ENCODE measurements around the gene RASSF10.

GRCh38 chr11:13040969-13041561 is 31.9 kb downstream of the RASSF10 start:
- TF ChIP-seq, protein P1, sequence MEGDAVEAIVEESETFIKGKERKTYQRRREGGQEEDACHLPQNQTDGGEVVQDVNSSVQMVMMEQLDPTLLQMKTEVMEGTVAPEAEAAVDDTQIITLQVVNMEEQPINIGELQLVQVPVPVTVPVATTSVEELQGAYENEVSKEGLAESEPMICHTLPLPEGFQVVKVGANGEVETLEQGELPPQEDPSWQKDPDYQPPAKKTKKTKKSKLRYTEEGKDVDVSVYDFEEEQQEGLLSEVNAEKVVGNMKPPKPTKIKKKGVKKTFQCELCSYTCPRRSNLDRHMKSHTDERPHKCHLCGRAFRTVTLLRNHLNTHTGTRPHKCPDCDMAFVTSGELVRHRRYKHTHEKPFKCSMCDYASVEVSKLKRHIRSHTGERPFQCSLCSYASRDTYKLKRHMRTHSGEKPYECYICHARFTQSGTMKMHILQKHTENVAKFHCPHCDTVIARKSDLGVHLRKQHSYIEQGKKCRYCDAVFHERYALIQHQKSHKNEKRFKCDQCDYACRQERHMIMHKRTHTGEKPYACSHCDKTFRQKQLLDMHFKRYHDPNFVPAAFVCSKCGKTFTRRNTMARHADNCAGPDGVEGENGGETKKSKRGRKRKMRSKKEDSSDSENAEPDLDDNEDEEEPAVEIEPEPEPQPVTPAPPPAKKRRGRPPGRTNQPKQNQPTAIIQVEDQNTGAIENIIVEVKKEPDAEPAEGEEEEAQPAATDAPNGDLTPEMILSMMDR (optimal IDR thresholded peaks at IDR 0.05 in 1 of 3, IDR thresholded peaks at IDR 0.05 in 1 of 3, conservative IDR thresholded peaks at IDR 0.05 in 1 of 3; ENCODE audit: extremely low read depth in 1 of 3, insufficient read depth in 2 of 3, low read length in 3 of 3) = no peak
- TF ChIP-seq EZH2 (IDR thresholded peaks at IDR 0.05; ENCODE audit: low read length) = no peak

All from keratinocyte (primary cell).